ENCODE data around the gene RSL1D1.

Gene RSL1D1

DNA sequence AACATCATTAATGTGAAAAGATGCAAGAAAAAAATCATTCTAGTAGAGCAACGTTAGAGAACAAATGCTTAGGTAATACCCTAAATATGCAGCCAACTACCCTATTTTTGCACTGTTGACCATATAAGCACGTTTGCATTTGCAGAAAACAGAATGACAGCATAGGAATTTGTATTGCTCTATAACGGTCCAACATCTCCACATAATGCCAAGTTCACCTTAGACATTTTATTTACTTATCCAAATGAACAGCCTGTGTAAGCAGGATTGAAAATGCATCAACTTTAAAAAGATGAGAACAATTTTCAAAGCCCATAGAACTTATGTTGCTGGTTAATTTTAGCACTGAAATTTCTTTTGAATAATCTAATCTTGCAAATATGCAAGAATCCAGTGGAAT lies 19.1 kb upstream of the RSL1D1 start:
- no peak for DNase-seq
- peaks cover 59% of the 10 kb centered on the region for H3K36me3 Mint-ChIP-seq (ENCODE audit: insufficient read depth)
- H3K4me3 Mint-ChIP-seq, result no peak overlapping the region
- no peaks in the 10 kb centered on the region for H3K9me3 Mint-ChIP-seq
- H3K27me3 Mint-ChIP-seq, result no peaks in the 10 kb centered on the region
- H3K4me1 Mint-ChIP-seq (ENCODE audit: low read depth in 2 of 2), result peaks cover 0 to under 1% of the 10 kb centered on the region in 2 donors
- no peak for ATAC-seq (replicated peaks)
- H3K27ac Mint-ChIP-seq, result no peak overlapping the region

DNA sequence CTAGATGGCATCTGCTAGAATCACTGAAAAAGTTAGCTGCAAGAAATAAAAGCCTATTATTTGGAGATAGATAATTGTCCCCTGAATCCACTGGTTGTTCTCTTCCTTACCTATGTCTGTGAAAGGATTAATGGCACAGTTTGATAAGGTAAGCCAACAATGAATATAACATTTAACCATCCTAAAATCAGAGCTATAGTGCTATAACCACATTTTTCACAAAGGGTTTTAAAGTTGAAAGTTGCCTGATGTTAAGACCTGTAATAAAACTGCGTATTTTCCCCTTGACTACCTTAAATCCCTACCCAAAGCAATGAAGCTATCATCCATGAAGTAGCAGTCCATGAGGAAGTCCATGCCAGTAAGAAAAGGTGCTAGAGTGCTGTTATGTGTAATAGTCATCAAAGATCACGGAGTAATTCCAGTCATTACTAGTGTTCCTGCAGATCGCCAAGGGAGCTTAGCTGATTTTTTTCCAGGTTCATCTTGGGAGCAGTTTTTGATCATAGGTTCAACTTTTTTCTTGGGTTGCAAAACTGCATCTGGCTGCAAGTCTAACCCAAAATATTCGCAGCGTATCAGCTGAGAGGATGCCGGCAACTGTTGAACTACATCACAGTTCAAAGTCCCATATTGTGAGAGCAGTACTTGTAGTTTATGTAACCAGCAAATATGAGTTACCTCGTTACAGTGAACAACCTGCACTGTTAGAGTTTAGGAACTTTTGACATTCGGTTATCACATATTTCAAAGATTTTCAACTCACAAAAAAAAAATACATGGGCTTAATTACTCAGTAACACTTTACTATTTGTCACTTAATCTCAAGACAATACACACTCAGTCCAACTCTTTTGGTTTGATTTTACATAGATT lies 18.2 kb upstream of the RSL1D1 start:
- peaks cover 0 to 9% of the 10 kb centered on the region in 2 donors for H3K4me1 Mint-ChIP-seq (ENCODE audit: low read depth in 2 of 2)
- DNase-seq (no peak), ATAC-seq (replicated peaks) (no peak)
- H3K36me3 Mint-ChIP-seq (ENCODE audit: insufficient read depth), result peaks cover 51% of the 10 kb centered on the region
- no peaks in the 10 kb centered on the region for H3K9me3 Mint-ChIP-seq
- H3K27me3 Mint-ChIP-seq, result no peaks in the 10 kb centered on the region
- H3K27ac Mint-ChIP-seq, result peak overlapping the region in 1 of 2 donors; percentile 51
- no peak overlapping the region for H3K4me3 Mint-ChIP-seq

DNA sequence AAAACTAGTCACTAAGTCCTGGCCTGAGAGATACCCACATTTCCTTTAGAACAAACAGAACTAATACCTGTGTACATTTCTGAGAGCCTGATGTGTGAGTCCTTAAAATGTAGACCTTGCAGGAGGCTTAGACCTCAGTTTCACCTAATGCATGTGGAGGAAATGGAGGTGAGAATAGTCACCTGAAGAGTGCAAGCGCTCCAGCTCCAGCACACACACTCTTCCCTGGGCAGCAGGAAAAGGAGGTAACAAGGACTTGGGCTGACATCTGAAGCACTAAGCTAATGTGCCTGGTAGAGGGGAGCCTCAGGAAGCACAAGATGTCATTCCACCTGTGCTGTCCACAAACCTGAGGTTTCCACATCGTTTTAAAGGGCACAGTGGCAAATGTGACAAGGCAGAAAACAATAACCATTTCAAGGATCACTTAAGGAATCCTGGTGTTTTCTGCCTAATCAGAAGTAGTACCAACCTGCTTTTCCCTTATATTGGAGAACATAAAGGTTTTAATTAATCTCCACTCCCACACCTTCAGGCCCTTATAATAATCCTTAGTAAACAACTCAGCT lies 17.2 kb upstream of the RSL1D1 start:
- Mint-ChIP-seq H3K36me3 (ENCODE audit: insufficient read depth) (peaks cover 41% of the 10 kb centered on the region), H3K27ac (peak overlapping the region; percentile 51 to 71), H3K4me1 (ENCODE audit: low read depth in 2 of 2) (peaks cover 0 to 11% of the 10 kb centered on the region in 2 donors), H3K27me3 (no peaks in the 10 kb centered on the region), H3K4me3 (no peak overlapping the region), H3K9me3 (no peaks in the 10 kb centered on the region)
- no peak for DNase-seq
- no peak for ATAC-seq (replicated peaks)

DNA sequence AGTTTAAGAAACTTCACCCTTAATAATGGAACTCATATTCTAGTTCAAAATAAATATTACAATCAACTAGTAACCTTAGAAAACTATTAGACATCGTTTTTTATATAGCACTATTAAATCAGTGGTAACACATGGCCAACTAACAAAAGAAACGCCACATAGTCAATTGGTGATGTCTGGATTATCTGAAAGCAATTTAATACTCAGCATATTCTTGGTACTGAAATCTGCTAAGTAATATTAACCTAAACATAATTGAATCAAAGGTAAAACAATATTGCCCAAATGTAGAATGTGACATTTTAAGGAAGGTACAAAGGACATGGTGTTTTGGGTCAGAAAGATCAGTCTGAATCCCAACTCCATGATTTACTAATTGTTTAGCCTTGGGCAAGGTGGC lies 11.1 kb upstream of the RSL1D1 start:
- H3K4me1 Mint-ChIP-seq (ENCODE audit: low read depth in 2 of 2), result peaks cover 1 to 27% of the 10 kb centered on the region in 2 donors
- no peak overlapping the region for H3K4me3 Mint-ChIP-seq
- H3K27ac Mint-ChIP-seq, result no peak overlapping the region
- H3K9me3 Mint-ChIP-seq, result no peaks in the 10 kb centered on the region
- no peak for DNase-seq
- H3K36me3 Mint-ChIP-seq (ENCODE audit: insufficient read depth), result peaks cover 11% of the 10 kb centered on the region
- H3K27me3 Mint-ChIP-seq, result no peaks in the 10 kb centered on the region
- no peak for ATAC-seq (replicated peaks)

DNA sequence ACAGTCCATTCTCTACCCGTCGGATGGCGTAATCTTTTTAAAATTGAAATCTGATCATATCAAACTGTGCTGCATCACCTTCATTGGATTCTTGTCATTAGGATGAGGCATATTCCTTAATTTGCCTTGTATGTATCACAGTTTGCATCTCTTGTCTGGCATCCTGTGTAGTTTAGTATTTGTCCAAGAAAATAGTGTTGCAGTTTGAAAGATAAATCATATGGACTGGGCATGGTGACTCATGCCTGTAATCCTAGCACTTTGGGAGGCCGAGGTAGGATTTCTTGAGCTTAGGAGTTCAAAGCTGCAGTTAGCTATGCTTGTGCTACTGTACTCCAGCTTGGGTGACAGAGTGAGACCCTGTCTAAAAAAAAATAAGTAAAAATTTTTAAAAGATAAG lies 5.8 kb upstream of the RSL1D1 start:
- DNase-seq, result no peak
- ATAC-seq (replicated peaks), result no peak
- Mint-ChIP-seq H3K36me3 (ENCODE audit: insufficient read depth) (peaks cover 3% of the 10 kb centered on the region), H3K9me3 (no peaks in the 10 kb centered on the region), H3K27ac (peak overlapping the region in 1 of 2 donors; percentile 23), H3K4me1 (ENCODE audit: low read depth in 2 of 2) (peaks cover 14 to 36% of the 10 kb centered on the region in 2 donors), H3K27me3 (no peaks in the 10 kb centered on the region), H3K4me3 (no peak overlapping the region)

DNA sequence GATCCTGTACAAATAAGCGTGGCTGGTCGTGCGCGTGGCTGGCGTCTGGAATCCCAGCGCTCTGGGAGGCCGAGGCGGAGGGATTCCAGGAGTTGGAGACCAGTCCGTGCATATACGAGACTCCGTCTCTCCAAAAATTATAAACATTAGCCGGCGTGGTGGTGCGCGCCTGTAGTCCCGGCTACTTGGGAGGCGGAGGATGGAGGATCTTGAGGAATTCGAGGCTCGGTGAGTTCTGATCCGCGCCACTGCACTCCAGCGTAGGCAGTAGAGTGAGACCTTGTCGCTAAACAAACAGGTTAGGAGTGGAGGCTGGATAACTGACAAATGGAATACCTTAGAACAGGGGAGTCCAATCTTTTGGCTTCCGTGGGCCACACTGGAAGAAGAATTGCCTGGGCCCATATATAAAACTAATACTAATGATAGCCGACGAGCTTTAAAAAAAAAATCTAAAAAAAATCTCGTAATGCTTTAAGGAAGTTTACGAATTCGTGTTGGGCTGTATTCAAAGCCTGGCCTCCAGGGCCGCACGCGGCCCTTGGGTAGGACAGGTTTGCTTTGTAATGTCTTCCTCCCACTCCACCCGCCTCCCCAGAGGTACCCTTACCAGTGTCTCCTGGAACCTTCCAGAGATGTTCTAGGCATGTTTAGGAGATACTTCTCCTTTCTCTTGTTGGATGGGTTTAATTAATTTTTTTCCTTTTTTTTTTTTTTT lies 909 bp upstream of the RSL1D1 start:
- Mint-ChIP-seq H3K27ac (peak overlapping the region; percentile 97 to 98), H3K27me3 (no peaks in the 10 kb centered on the region), H3K9me3 (no peaks in the 10 kb centered on the region), H3K4me1 (ENCODE audit: low read depth in 2 of 2) (peaks cover 32 to 44% of the 10 kb centered on the region in 2 donors), H3K36me3 (ENCODE audit: insufficient read depth) (peaks cover 38% of the 10 kb centered on the region), H3K4me3 (peak overlapping the region; percentile 99)
- DNase-seq, result no peak
- ATAC-seq (replicated peaks), result no peak

DNA sequence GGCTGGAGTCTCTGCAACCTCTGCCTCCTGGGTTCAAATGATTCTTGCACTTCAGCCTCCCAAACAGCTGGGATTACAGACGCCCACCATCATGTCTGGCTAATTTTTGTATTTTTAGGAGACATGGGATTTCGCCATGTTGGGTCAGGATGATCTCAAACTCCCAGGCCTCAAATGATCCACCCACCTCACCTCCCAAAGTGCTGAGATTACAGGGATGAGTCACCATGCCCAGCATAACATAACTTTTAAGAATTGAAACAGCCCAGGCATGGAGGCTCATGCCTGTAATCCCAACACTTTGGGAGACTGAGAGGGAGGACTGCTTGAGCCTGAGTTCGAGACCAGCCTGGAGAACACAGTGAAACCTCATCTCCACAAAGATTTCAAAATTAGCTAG lies 2.5 kb downstream of the RSL1D1 start:
- Mint-ChIP-seq H3K4me3 (no peak overlapping the region), H3K36me3 (ENCODE audit: insufficient read depth) (peaks cover 72% of the 10 kb centered on the region), H3K27ac (no peak overlapping the region), H3K4me1 (ENCODE audit: low read depth in 2 of 2) (peaks cover 23 to 25% of the 10 kb centered on the region in 2 donors), H3K9me3 (no peaks in the 10 kb centered on the region), H3K27me3 (no peaks in the 10 kb centered on the region)
- no peak for ATAC-seq (replicated peaks)
- DNase-seq, result no peak

DNA sequence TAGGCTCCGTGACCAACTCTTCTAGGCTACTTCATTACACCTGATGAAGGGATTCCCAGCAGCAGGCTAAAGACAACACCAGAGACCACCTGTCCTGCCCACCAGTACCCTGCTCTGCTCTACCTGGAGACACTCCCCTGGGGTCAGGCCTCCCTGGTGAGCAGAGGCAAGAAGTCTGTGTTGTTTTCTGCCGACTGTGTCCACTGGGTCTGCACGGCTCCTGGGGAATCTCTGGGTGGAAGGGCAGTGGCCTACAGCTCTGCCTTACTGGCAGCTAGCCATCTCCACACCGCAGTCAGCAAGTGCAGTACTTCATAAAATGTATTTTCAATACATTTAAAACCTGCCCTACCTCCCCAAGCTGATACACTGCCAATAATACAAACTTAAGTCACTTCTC lies 6.8 kb downstream of the RSL1D1 start:
- ATAC-seq (replicated peaks) (no peak), DNase-seq (no peak)
- H3K27me3 Mint-ChIP-seq, result no peaks in the 10 kb centered on the region
- peak overlapping the region in 1 of 2 donors; percentile 60 for H3K27ac Mint-ChIP-seq
- H3K4me1 Mint-ChIP-seq (ENCODE audit: low read depth in 2 of 2), result peaks cover 5 to 9% of the 10 kb centered on the region in 2 donors
- peaks cover 93% of the 10 kb centered on the region for H3K36me3 Mint-ChIP-seq (ENCODE audit: insufficient read depth)
- no peak overlapping the region for H3K4me3 Mint-ChIP-seq
- no peaks in the 10 kb centered on the region for H3K9me3 Mint-ChIP-seq

DNA sequence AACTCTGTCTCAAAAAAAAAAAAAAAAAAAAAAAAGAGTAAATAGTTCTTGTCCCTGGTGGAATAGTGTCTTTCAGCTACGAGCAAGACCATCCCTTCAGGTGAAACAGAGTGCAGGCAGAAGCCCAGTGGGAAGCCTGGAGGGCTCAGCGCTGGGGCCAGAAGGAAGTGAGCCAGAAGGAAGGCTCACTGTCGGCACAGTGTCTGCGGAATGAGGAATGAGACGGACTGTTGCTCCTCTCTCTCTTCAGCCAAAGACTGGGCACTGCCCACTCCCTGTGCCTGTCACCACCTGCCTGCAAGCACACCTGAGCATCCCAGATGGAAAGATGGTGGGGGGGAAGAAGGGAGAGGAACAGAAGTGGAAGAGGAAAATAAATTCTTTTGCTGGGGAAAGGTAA lies 7.5 kb downstream of the RSL1D1 start:
- H3K27me3 Mint-ChIP-seq, result no peaks in the 10 kb centered on the region
- no peak overlapping the region for H3K4me3 Mint-ChIP-seq
- no peaks in the 10 kb centered on the region for H3K9me3 Mint-ChIP-seq
- H3K27ac Mint-ChIP-seq, result peak overlapping the region in 1 of 2 donors; percentile 60
- H3K4me1 Mint-ChIP-seq (ENCODE audit: low read depth in 2 of 2), result peaks cover 5 to 9% of the 10 kb centered on the region in 2 donors
- ATAC-seq (replicated peaks) (no peak), DNase-seq (no peak)
- peaks cover 99% of the 10 kb centered on the region for H3K36me3 Mint-ChIP-seq (ENCODE audit: insufficient read depth)

DNA sequence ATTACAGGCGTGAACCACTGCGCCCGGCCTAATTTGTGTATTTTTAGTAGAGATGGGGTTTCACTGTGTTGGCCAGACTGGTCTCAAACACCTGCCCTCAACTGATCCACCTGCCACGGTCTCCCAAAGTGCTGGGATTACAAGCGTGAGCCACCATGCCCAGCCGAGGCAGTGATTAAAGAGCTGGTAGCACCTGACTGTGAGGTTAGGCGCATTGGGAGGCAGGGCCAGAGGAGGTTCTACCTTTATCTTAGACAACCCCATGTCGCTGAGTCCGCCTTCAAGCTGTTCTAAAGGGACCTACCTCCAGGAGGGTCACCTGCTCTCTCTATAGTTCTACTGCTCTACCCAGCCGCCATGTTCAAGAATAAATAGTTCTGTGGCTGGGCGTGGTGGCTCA lies 8.1 kb downstream of the RSL1D1 start:
- H3K27ac Mint-ChIP-seq, result peak overlapping the region in 1 of 2 donors; percentile 60
- peaks cover 3 to 9% of the 10 kb centered on the region in 2 donors for H3K4me1 Mint-ChIP-seq (ENCODE audit: low read depth in 2 of 2)
- no peaks in the 10 kb centered on the region for H3K27me3 Mint-ChIP-seq
- DNase-seq (no peak), ATAC-seq (replicated peaks) (no peak)
- no peak overlapping the region for H3K4me3 Mint-ChIP-seq
- no peaks in the 10 kb centered on the region for H3K9me3 Mint-ChIP-seq
- peaks cover 99% of the 10 kb centered on the region for H3K36me3 Mint-ChIP-seq (ENCODE audit: insufficient read depth)

DNA sequence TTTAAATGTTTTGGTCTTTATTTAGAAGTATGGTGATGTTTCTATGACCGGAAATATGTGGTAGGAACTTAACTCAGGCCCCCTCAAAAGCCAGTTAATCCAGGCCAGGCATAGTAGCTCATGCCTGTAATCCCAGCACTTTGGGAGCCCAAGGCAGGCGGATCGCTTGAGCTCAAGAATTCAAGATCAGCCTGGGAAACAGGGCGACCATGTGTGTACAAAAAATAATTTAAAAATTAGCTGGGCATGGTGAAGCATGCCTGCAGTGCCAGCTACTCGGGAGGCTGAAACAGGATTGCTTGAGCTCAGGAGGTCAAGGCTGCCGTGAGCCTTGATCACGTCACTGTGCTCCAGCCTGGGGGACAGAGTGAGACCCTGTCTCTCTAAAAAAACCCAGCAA lies 10.3 kb downstream of the RSL1D1 start:
- DNase-seq (no peak), ATAC-seq (replicated peaks) (no peak)
- H3K36me3 Mint-ChIP-seq (ENCODE audit: insufficient read depth), result peaks cover 95% of the 10 kb centered on the region
- peaks cover 3 to 4% of the 10 kb centered on the region in 2 donors for H3K4me1 Mint-ChIP-seq (ENCODE audit: low read depth in 2 of 2)
- H3K9me3 Mint-ChIP-seq, result no peaks in the 10 kb centered on the region
- H3K4me3 Mint-ChIP-seq, result no peak overlapping the region
- H3K27ac Mint-ChIP-seq, result no peak overlapping the region
- no peaks in the 10 kb centered on the region for H3K27me3 Mint-ChIP-seq

DNA sequence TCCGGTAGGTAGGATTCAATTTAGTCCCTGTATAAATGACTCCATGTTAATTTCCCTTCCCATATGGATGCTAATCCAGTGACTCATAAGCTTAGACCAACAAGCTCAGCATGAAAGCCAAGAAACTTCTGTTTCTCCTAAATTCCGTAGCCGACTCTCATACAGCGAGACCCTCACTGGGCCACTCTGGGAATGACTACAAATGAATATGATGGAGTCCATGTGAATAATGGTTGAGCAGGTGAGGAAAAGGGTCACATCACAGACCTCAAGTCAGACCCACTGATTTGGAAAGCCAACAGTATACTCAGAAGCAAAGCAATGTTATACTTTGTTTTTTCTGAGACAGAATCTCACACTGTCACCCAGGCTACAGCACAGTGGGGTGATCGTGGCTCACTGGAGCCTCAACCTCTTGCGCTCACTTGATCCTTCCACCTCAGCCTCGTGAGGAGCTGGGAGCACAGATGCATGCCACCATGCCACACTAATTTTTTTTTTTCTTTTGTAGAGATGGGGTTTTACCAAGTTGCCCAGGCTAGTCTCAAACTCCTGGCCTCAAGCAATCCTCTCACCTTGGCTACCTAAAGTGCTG lies 14.6 kb downstream of the RSL1D1 start:
- no peaks in the 10 kb centered on the region for H3K9me3 Mint-ChIP-seq
- no peak for DNase-seq
- no peaks in the 10 kb centered on the region for H3K27me3 Mint-ChIP-seq
- H3K36me3 Mint-ChIP-seq (ENCODE audit: insufficient read depth), result peaks cover 55% of the 10 kb centered on the region
- no peak overlapping the region for H3K4me3 Mint-ChIP-seq
- no peak for ATAC-seq (replicated peaks)
- peaks cover 0 to 4% of the 10 kb centered on the region in 2 donors for H3K4me1 Mint-ChIP-seq (ENCODE audit: low read depth in 2 of 2)
- H3K27ac Mint-ChIP-seq, result peak overlapping the region in 1 of 2 donors; percentile 41

DNA sequence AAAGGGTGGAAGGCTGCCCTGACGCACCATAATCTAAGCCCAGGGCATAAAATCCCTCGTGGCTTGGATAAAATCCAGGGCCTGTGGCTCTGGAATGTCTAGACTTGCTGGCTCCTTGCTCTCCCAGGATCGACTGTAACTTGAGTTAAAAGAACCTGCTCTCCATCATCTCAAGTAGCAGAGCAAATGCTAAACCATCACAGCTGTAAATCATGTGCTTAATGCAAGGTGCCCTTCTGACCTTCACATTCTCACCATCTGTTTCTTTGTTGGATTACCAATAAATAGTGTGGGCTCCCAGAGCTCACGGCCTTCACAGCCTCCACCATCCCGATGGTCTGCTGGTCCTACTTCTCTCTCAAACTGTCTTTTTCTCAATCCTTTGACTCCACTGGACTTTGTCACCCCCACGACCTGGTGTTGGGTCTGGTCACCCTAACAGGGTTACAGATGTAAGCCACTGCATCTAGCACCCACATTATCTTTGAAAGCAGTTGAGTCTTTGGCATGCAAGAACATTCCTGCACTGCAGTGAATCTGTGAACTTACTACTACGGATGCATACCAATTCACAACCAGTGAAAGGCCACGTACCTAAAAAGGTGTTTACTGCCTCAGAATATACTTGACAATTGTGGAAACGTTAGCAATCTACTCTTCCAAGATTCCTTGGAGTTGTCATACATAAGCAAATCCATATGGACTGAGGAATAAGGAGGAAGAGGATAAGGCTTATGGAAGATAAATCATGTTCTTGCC lies 15.3 kb downstream of the RSL1D1 start:
- Mint-ChIP-seq H3K27me3 (no peaks in the 10 kb centered on the region), H3K36me3 (ENCODE audit: insufficient read depth) (peaks cover 49% of the 10 kb centered on the region), H3K4me1 (ENCODE audit: low read depth in 2 of 2) (peaks cover 0 to 4% of the 10 kb centered on the region in 2 donors), H3K9me3 (no peaks in the 10 kb centered on the region), H3K4me3 (no peak overlapping the region), H3K27ac (peak overlapping the region in 1 of 2 donors; percentile 16)
- DNase-seq (no peak), ATAC-seq (replicated peaks) (no peak)
